ENCODE results near the gene CTNNA2.

DNA sequence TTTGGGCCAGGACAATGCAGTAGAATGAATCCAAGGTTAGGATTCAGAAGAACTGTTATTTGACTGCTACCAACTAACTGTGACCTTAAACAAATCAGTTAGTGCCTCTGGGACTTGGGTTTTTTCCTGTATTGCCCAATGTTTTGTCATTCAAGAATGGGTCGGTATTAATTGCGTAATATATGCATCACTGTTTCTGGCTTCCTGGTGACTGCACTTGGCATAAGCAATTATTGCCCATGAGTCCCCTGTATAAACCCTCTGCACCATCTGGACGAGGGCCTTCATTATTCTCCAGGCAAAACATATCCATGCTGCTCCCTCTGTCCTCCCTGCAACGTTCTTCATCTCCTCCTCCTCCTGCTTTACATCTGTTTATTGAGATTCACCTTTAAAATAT, 1047.5 kb downstream of the CTNNA2 start:
- TF ChIP-seq POLR2AphosphoS5 (IDR thresholded peaks at IDR 0.05; ENCODE audit: low read depth, low read length) (no peak), SIN3A (IDR thresholded peaks at IDR 0.05; ENCODE audit: borderline replicate concordance, insufficient read depth, low read length) (no peak)
